ENCODE measurements around the gene GPRIN2.

The GPRIN2 gene

GRCh38 chr10:46523962-46524471 lies 32.4 kb downstream of the GPRIN2 start:
- TF ChIP-seq POLR2AphosphoS5 (IDR thresholded peaks at IDR 0.05; ENCODE audit: low read depth) (no peak), SPI1 (IDR thresholded peaks at IDR 0.05; ENCODE audit: borderline replicate concordance, low read depth) (no peak), REST (IDR thresholded peaks at IDR 0.05; ENCODE audit: insufficient replicate concordance, low read depth) (no peak), GABPA (IDR thresholded peaks at IDR 0.05; ENCODE audit: low read depth) (no peak), CTCF (IDR thresholded peaks at IDR 0.05; ENCODE audit: insufficient read depth, low read length) (no peak)
- H3K27ac ChIP-seq (replicated peaks): no peak overlapping the region
- H3K27me3 ChIP-seq (ENCODE audit: insufficient read depth, poor library complexity, severe bottlenecking): no peaks in the 10 kb centered on the region
- no peak for DNase-seq (ENCODE audit: low read depth in 1 of 2, low spot score in 1 of 2)
- H3K4me3 ChIP-seq (replicated peaks; ENCODE audit: insufficient read depth, low read length): no peak overlapping the region

GRCh38 chr10:46523119-46523961 lies 33.1 kb downstream of the GPRIN2 start:
- no peak for DNase-seq (ENCODE audit: low read depth in 1 of 2, low spot score in 1 of 2)
- Histone ChIP-seq H3K4me3 (replicated peaks; ENCODE audit: insufficient read depth, low read length) (no peak overlapping the region), H3K27me3 (ENCODE audit: insufficient read depth, poor library complexity, severe bottlenecking) (no peaks in the 10 kb centered on the region), H3K27ac (replicated peaks) (no peak overlapping the region)
- TF ChIP-seq GABPA (IDR thresholded peaks at IDR 0.05; ENCODE audit: low read depth) (no peak), POLR2AphosphoS5 (IDR thresholded peaks at IDR 0.05; ENCODE audit: low read depth) (no peak), SPI1 (IDR thresholded peaks at IDR 0.05; ENCODE audit: borderline replicate concordance, low read depth) (no peak), REST (IDR thresholded peaks at IDR 0.05; ENCODE audit: insufficient replicate concordance, low read depth) (no peak), CTCF (IDR thresholded peaks at IDR 0.05; ENCODE audit: insufficient read depth, low read length) (no peak)

GRCh38 chr10:46522295-46523118 lies 34.0 kb downstream of the GPRIN2 start:
- Histone ChIP-seq H3K4me3 (replicated peaks; ENCODE audit: insufficient read depth, low read length) (no peak overlapping the region), H3K27me3 (ENCODE audit: insufficient read depth, poor library complexity, severe bottlenecking) (no peaks in the 10 kb centered on the region), H3K27ac (replicated peaks) (no peak overlapping the region)
- DNase-seq (ENCODE audit: low read depth in 1 of 2, low spot score in 1 of 2): no peak
- no peak for TF ChIP-seq SPI1 (IDR thresholded peaks at IDR 0.05; ENCODE audit: borderline replicate concordance, low read depth)
- TF ChIP-seq CTCF (IDR thresholded peaks at IDR 0.05; ENCODE audit: insufficient read depth, low read length): no peak
- TF ChIP-seq POLR2AphosphoS5 (IDR thresholded peaks at IDR 0.05; ENCODE audit: low read depth): no peak
- TF ChIP-seq REST (IDR thresholded peaks at IDR 0.05; ENCODE audit: insufficient replicate concordance, low read depth): no peak
- TF ChIP-seq GABPA (IDR thresholded peaks at IDR 0.05; ENCODE audit: low read depth): no peak

All from HL-60 (cell line).